Activated gamma-delta T cell treated with anti-CD3 and anti-CD28 coated beads, Interleukin-2, amount 50 U/mL, for 16 hours (primary cell): ENCODE data around the gene ZBTB7B.
A peak's percentile ranks its signal among the peaks of the same experiment; 100 is the strongest.

Source experiments
- DNase-seq: peaks from one replicate; pipeline ENCODE4 v3.0.0-alpha.2; 2020; ENCODE audit warnings: low read depth

The ZBTB7B gene

GRCh38 chr1:155061381-155062150 is 59.0 kb downstream of the ZBTB7B start:
- DNase-seq, result peak; percentile 95

DNA sequence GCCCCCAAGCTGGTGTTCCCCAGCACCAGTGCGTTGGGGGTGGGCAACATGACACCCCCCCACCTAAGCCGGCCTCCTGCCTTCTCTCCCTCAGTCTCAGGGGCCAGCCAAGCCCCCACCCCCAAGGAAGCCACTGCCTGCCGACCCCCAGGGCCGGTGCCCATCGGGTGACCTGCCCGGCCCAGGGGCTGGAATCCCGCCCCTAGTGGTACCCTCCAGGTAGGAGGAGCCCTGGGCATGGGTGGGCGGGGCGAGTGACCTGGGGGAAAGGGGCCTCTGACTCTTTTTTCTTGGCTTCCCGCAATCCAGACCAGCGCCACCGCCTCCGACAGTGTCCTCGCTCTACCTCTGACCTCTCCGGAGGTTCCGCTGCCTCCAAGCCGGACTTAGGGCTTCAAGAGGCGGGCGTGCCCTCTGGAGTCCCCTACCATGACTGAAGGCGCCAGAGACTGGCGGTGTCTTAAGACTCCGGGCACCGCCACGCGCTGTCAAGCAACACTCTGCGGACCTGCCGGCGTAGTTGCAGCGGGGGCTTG is 59.6 kb downstream of the ZBTB7B start:
- DNase-seq, result no peak

DNA sequence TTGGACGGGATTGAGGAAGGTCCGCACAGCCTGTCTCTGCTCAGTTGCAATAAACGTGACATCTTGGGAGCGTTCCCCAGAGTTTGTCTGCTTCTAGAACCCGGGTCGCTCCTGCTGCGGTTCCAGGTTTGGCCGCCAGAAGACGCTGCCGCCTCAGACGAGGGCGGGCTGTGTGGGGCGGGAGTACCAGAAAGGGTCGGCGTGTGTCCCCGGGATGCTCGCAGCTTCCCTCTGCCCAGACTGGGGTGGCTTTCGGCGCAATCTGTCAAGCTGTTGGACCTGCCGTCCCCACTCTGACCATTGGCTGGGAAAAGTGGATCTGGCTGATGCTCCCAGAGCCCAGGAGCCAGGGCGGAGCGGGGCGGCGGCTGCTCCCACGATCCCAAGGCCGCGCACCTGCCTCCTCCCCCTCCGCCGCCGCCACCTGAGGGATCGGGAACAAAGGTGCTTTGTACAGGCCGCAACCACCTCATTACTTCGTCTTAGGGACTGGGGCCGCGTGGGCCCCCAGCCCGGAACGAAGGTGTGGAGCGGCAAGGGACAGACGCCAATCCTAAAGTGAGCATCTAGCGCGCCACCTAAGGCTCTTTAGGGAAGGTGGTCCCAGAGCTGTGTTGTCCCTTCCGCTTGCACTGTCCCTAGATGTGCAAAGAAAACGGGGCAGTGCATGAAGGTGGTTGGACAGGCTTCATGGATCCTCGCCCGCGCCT is 60.3 kb downstream of the ZBTB7B start:
- DNase-seq, result no peak

DNA sequence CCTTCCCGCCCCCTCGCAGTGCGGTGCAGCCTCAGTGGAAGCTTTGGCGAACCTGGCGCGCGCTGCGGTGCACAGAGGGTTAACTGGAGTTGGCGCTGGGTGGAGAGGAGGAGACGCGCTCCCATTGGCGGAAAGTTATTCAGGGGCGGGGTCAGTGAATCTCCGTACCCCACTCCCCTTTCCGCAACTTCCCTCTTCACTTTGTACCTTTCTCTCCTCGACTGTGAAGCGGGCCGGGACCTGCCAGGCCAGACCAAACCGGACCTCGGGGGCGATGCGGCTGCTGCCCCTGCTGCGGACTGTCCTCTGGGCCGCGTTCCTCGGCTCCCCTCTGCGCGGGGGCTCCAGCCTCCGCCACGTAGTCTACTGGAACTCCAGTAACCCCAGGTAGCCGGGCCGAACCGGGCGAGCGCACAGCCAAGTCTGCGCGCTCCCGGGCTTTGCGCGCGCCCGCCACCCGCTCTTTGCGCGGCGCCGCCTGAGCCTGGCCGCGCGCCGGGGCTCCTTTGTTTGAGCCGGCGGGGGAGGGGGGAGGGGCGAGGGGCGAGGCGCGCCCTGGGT is 61.0 kb downstream of the ZBTB7B start, which contains the start of gene EFNA4:
Gene EFNA4 (plus strand): TSS at position 191 of the 561 bp plus-strand sequence. CDS start 84 bp downstream, at position 275.
- peak; percentile 67 for DNase-seq

DNA sequence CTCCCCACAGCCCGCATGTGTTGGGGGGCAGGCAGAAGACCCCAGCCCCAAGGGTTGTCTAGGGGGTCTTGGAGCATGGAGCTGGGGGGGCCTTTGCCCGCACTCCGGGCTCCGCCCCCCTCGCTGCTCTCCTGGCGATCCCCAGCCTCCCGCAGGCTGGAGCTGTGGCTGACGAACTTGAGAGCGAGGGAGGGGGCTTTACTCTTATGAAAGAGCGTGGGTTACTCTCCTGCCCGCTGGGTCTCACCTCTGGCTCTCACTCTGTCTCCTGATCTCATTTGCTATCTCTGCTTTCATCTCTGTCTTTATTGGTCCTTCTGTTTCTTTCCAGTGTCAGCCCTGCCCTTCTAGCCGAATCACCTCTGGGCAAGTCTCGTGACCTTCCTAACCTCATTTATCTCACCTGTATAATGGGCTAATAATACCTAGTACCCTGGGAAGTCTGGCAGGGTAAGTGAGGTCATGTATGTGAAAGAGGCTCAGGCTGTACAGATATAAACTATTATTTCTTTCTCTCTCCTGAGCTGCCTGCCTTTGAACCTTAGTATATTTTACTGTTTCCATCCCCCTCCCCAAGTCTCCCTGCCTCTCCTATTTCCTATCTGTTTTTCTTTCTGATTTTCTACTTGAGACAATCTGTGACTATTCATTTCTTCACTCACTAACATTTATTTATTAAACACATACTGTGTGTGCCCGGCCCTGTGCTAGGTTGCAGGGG is 61.7 kb downstream of the ZBTB7B start:
- no peak for DNase-seq

- no peak for DNase-seq
Measured at GRCh38 chr1:155064832-155065429, 62.3 kb downstream of the ZBTB7B start.

DNA sequence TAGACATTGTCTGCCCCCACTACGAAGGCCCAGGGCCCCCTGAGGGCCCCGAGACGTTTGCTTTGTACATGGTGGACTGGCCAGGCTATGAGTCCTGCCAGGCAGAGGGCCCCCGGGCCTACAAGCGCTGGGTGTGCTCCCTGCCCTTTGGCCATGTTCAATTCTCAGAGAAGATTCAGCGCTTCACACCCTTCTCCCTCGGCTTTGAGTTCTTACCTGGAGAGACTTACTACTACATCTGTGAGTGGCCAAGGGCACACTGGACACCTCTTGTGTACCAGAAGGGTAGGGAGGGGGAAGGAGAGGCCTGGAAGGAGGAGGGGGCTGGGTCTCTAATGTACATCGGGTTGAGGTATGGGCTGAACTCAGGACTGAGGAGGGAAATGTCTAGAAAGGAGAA is 64.2 kb downstream of the ZBTB7B start:
- no peak for DNase-seq
